Neural progenitor cell (in vitro differentiated cells): ENCODE measurements around the gene MRPL2.

Experiments used
- CTCF ChIP-seq: fragments of 200-600 bp; sonication (generic); IDR thresholded peaks from 2 replicates; pipeline ENCODE4 v1.5.1; 2017; ENCODE audit warnings: antibody characterized with exemption, mild to moderate bottlenecking
- EZH2phosphoT487 ChIP-seq: fragments of 200-600 bp; sonication (generic); IDR thresholded peaks from 2 replicates; pipeline ENCODE4 v1.6.1; 2017; ENCODE audit warnings: antibody characterized with exemption

- TF ChIP-seq CTCF (no peak), EZH2phosphoT487 (no peak)
Measured at GRCh38 chr6:43034190-43034525, 25.1 kb downstream of the MRPL2 start.
